ENCODE results near the gene OR4N2. TPM values are rescaled to one million over a fixed set of nuclear protein-coding genes. Genes with fewer than 3 reads are reported as not detected.
"Not testable (repeated sequence)": the region's sequence is repeated elsewhere in the genome, so short reads cannot be mapped to it uniquely, and the experiment has no call there.

Gene OR4N2, protein sequence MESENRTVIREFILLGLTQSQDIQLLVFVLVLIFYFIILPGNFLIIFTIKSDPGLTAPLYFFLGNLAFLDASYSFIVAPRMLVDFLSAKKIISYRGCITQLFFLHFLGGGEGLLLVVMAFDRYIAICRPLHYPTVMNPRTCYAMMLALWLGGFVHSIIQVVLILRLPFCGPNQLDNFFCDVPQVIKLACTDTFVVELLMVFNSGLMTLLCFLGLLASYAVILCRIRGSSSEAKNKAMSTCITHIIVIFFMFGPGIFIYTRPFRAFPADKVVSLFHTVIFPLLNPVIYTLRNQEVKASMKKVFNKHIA
- total RNA-seq: under 1 TPM in 1 of 9 donors, not detected in 8; 0.09 TPM
- polyA plus RNA-seq: not detected
- long read RNA-seq, donor 1: 0 reads
- long read RNA-seq, donor 2: 0 reads
- long read RNA-seq, donor 3: 0 reads

- H3K4me1 ChIP-seq; H3K36me3 ChIP-seq; intact Hi-C loops (cut with DNase I); H3K4me3 ChIP-seq; H3K27me3 ChIP-seq; ATAC-seq; DNase-seq; H3K27ac ChIP-seq: not testable (repeated sequence)
- WGBS, 4 donors: 66 to 78% (median 76%) methylated on average over 1 of the region's 1 CpG
- H3K9me3 ChIP-seq: peaks cover 0 to 36% (median 0%) of the 10 kb centered on the region in 12 donors
Observed at GRCh38 chr14:19803470-19803869, at the start of gene OR4N2. OR4N2 (plus strand) TSS chr14:19803770; CDS start chr14:19827449, 23,679 bp downstream.

DNA sequence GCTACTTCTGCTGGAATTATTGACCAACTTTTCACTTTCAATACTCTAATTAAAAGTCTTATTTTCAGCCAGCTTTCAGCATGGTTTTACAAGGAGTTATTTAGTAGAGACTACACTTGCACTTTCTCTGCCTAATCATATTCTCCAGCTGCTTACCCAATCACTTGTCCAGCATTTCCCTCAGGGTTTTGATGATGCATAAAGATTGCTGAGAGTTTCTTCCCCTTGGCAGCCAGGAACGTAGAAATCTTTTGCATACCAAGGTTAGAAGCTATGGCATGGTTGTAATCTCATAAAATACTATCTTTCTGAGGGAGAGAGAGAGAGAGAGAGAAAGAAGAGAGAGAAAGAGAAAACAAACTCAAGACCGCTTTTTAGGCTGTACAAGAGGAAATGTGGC is 49.4 kb upstream of the OR4N2 start:
- no peaks in the 10 kb centered on the region for H3K9me3 ChIP-seq
- H3K4me1 ChIP-seq: no peaks in the 10 kb centered on the region
- intact Hi-C loops (cut with DNase I): no loop called here
- DNase-seq (no peak), ATAC-seq (no peak)
- no peaks in the 10 kb centered on the region for H3K36me3 ChIP-seq
- no peak overlapping the region for H3K27ac ChIP-seq
- WGBS, 4 donors: 22 to 29% (median 26%) methylated on average over 2 of the region's 2 CpGs
- no peaks in the 10 kb centered on the region for H3K27me3 ChIP-seq
- H3K4me3 ChIP-seq: no peak overlapping the region
- TF ChIP-seq POLR2A (IDR thresholded peaks at IDR 0.05): no peak
- TF ChIP-seq CTCF (IDR thresholded peaks at IDR 0.05): no peak

DNA sequence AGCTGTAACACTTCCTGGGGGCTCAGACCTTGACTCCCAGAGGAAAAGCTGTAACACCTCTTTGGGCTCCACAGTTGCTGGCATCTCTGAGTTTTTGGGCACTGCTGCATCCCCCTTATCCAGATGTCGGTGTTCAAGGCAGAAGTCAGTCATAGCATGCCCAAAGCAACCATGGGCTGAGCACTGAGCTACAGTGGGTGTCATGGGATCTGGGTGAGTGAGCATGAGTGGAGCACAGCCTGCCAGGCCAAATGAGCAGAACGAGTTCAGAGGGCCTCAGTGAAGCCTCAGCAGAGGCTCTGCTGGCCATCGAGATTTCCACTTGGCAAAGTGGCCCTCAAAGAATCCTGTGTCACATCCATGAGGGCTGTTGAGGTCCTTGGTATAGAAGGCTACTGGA is 32.1 kb upstream of the OR4N2 start:
- H3K27me3 ChIP-seq; H3K4me1 ChIP-seq; intact Hi-C loops (cut with DNase I); H3K27ac ChIP-seq; H3K4me3 ChIP-seq; ATAC-seq; DNase-seq; H3K36me3 ChIP-seq: not testable (repeated sequence)
- WGBS, 4 donors: 33 to 40% (median 38%) methylated on average over 3 of the region's 3 CpGs
- peaks cover 0 to 14% (median 0%) of the 10 kb centered on the region in 12 donors for H3K9me3 ChIP-seq

- WGBS, 4 donors: 84 to 93% (median 87%) methylated on average over 1 of the region's 1 CpG
- ATAC-seq (no peak), DNase-seq (peak in 1 of 5 donors; percentile 17)
- Histone ChIP-seq H3K4me1 (no peaks in the 10 kb centered on the region), H3K27me3 (no peaks in the 10 kb centered on the region), H3K36me3 (no peaks in the 10 kb centered on the region), H3K4me3 (no peak overlapping the region), H3K9me3 (peaks cover 0 to 14% (median 0%) of the 10 kb centered on the region in 12 donors), H3K27ac (no peak overlapping the region)
- intact Hi-C loops (cut with DNase I): no loop called here
- TF ChIP-seq POLR2A (IDR thresholded peaks at IDR 0.05): no peak
- no peak for TF ChIP-seq CTCF (IDR thresholded peaks at IDR 0.05)
Observed at GRCh38 chr14:19771895-19772430, 31.6 kb upstream of the OR4N2 start.

GRCh38 chr14:19772454-19772853 is 31.1 kb upstream of the OR4N2 start:
- H3K9me3 ChIP-seq: peaks cover 0 to 14% (median 0%) of the 10 kb centered on the region in 12 donors
- H3K4me1 ChIP-seq; H3K36me3 ChIP-seq; H3K27ac ChIP-seq; H3K4me3 ChIP-seq; ATAC-seq; intact Hi-C loops (cut with DNase I); DNase-seq; H3K27me3 ChIP-seq: not testable (repeated sequence)
- WGBS, 4 donors: 26 to 48% (median 43%) methylated on average over 2 of the region's 2 CpGs

- intact Hi-C loops (cut with DNase I); H3K36me3 ChIP-seq; DNase-seq; H3K27me3 ChIP-seq; H3K4me1 ChIP-seq; H3K4me3 ChIP-seq; H3K27ac ChIP-seq; ATAC-seq: not testable (repeated sequence)
- WGBS, 4 donors: 4 to 12% (median 7%) methylated on average over 1 of the region's 1 CpG
- peaks cover 0 to 14% (median 0%) of the 10 kb centered on the region in 12 donors for H3K9me3 ChIP-seq
Observed at GRCh38 chr14:19773204-19773603, 30.4 kb upstream of the OR4N2 start, which contains the start of gene OR4M1. OR4M1 (plus strand) TSS chr14:19773504; CDS start chr14:19780323, 6,819 bp downstream.

Data from heart left ventricle (tissue), 16 donors.